ENCODE results near the gene RPS6KL1.

Gene RPS6KL1

DNA sequence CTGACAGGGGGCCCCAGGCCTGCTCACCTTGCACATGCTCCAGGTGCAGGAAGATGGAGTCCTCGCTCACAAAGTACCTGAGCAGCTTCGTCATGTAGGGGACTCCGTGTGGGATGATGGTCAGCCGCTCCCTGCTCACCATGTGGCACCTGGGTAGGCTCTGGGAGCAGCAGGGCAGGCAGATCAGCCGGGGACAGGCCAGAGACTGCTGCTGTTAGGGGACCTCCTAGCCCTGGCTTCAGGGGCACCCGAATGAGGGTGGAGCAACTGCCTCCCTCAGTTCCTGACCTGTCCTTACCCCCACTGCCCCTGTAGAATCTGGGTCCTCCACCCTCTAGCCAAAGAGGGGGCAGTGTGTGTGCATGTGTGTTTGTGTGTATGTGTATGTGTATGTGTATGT, 11.8 kb downstream of the RPS6KL1 start:
- no peak for DNase-seq (ENCODE audit: low read depth)

DNA sequence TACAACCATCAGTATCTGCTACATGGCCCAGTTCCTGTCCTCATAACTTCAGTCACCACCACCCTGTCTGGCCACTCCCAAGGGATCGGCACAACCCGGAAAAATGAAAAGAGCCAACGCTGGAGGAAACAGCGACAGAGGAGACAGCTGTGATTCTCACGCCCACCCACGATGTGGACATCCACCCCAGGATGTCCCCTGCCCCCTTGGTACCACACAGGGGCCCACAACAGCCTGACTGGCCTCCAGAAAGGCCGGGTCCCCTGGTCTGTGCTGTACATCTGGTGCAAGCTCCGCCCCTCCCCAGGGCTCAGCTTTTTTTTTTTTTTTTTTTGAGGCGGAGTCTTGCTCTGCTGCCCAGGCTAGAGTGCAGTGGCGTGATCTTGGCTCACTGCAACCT, 12.5 kb downstream of the RPS6KL1 start:
- no peak for DNase-seq (ENCODE audit: low read depth)

DNA sequence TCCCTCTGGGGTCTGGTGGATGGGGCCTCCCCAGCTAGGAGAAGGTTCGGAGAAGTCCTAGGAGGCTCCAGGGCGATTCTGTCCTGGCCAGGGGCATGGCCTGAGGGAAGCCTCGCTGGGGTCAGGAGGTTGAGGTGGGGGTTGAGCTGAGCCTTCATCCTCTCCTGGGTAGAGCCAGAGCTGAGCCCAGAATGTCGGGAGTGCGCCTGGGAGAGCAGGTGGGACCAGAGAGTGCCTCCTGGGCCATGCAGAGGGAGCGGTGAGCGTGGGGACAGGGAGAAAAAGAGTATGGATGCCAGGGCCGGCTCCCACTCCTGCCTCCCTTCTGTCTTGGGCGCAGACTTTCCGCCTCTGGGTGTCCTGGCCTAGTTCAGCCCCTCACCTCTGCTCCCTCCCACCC, 13.1 kb downstream of the RPS6KL1 start:
- DNase-seq (ENCODE audit: low read depth), result no peak

DNA sequence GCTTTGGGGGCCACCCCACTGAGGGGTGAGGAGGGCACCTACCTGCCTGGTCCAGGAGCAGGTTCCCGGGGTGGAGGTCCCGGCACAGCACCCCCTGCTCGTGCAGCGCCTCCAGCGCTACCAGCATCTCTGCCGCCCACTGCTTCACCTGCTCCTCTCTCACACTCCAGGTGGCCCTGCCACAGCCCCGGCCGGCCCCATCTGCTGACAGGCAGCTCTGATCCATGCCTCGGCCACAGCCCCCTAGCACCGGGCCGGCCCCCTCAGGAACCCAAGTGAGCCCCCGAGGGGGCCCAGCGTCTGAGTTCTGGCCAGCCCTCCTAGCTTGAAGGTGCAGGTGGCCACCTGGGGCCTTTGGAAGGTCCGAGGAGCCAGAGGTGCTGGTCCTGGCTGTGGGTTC, 13.6 kb downstream of the RPS6KL1 start:
- no peak for DNase-seq (ENCODE audit: low read depth)

DNA sequence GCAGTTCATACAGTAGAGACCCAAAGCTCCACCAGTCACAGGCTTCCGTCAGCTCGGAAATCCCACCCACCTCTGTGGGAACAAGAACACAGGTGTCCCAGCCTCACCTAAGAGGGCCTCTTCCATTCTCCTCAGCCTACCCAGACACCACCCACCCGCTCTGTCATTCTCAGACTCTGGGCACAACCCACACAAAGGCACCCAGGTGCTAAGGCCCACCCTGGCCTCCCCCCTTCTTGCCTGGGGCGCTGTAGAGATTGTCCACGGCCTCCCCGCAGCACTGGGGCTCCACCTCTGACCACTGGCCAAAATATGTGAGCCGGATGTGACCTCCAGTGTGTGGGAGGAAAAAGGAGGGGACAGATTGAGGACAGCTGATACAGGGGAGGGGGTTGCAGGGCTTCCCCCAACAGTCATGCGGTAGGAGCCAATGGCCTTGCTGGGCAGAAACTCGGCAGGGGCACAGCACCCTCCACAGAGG, 14.2 kb downstream of the RPS6KL1 start:
- no peak for DNase-seq (ENCODE audit: low read depth)

DNA sequence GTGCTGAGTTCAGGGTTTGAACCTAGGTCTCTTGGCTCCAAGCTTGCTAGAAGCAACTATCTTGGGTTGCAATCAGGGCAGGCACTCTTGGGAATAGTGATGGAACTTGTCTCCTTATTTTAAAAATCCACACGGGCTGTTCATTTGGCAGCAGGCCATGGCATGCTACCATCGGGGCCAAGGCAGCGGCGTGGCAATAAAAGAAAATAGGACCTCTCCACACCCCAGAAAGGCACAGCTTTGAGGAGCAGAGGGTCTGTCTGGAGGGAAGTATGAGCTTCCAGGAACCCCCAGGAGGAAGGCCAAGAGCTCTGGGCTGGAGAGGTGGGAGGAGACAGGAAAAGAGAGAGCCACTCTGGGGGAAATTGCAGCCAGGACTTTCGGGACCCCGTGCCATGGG, 15.3 kb downstream of the RPS6KL1 start:
- DNase-seq (ENCODE audit: low read depth), result no peak

DNA sequence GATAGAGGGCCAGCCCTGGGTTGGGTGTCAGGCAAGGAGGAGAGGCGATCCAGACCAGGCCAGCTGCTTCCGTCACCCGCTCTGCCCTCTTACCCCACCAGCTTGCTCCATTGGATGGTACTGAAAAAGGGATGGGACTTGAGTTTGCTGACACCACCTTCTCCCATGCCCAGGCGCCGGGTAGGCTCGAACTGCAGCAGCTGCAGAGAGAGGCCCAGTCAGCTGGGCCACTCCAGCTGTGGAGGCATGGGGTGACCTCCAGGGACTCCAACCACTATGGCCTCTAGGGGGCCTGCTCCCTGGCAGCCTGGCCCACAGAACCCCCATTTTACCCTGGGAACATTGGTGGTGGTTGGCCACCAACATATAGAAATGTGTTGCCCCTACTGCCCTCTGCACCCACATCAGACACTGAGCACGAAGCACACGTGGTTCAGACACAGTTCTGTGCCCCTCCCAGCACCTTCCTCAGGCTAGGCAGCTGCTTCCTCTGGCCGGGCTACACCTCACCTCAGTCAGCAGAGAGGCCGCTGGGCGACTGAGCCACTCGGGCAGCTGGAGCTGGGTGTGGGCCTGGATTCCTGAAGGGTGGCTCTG, 16.0 kb downstream of the RPS6KL1 start:
- DNase-seq (ENCODE audit: low read depth), result no peak

DNA sequence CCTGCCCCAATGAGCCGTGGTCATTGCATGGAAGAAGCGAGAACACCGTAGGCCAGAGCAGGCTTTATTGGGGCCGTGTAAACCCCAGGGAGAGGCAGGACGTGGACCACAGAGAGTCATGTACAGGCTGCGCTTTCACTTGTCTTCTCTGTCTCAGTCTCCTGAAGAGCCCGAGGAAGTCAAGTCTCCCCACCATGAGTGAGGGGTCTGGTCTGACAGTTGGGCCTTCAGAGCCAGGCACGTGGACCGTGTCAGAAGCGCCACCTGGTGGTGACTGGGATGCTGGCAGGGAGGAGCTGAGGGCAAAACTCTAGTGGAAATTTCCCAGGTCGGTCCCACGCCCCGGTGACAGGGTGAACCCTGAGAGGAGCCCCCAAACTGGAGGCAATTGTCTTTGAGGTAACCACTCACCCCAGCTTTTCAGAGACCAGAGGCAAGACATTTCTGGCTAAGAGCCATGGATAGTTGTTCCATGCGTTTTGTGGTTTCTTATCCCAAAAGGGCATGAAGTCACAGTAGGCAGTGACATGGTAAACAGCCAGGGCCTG, 17.4 kb downstream of the RPS6KL1 start:
- peak; percentile 59 for DNase-seq (ENCODE audit: low read depth)

DNA sequence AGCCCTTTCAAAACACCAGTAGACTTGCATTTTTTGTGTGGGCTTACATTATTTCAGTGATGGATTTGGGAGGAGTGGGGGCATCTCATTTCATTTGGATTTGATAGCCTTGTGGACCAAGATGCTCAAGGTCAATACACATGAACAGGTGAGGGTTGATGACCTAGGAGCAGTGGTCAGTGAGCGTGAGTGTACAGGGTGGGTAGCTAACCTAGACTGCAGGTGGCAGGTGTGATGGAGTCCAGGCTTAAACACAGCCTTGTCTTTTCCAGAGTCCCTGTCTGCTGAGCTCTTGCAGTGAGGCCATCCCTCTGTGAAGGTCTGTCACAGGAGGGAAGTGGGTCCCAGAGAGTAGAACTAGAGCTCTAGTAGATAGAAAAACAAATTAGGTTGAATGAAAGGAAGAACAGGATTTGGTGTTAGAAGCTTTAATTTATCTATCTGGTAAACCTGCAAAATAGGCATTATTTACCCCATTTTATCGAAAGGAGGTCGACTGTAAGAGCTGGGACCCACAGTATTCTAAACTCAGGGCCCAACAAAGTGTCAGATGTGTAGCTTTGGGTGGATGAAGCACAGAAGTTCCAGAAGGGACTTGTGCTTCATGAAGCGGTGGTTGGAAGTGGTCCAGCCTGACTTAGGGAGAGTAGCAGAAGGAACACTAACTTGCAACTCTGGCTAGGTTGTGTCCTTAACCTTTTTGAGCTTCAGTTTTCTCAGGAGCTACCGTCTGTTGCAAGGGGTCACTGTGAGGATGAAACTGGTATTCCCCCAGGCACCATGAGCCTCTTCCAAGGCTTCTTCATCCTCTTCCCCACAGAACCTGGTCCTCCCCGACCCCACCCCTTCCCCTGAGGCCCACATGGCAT, 18.2 kb downstream of the RPS6KL1 start:
- DNase-seq (ENCODE audit: low read depth), result no peak

DNA sequence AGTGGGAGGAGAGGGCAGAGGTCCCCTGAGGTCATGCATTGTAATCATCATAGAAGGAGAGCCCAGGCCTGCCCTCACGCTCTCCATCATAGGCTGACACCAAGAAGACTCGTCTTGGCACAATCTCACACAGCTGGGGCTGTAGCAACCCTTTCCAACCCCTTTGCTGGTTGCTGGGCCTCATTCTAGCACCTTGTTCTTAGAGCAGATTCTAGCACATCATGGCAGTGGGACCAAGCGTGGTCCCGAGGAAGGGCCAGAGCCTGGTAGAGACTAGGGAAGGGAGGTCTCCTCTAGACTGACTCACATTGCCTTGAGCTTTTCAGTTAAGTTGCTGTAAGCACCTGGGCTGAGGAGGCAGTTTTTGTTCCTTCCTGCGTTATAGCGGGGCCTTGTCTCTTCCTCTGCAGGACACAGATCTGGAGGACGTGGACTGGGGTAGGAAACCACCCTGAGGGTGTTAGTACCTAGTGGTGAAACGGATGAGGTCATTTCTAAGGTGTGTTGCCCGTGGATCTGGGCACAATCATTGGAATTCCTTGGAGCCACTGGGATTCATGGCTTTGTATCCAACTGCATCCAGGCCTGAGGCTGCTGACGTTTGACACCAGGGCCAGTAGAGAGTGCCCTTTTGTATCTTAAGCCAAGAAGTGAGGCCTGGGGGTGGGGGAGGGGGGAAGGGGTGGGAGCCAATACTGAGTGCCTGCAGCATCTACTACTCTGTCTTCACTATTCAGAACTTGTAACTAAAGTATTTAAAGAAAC, 19.9 kb downstream of the RPS6KL1 start:
- DNase-seq (ENCODE audit: low read depth), result no peak

DNA sequence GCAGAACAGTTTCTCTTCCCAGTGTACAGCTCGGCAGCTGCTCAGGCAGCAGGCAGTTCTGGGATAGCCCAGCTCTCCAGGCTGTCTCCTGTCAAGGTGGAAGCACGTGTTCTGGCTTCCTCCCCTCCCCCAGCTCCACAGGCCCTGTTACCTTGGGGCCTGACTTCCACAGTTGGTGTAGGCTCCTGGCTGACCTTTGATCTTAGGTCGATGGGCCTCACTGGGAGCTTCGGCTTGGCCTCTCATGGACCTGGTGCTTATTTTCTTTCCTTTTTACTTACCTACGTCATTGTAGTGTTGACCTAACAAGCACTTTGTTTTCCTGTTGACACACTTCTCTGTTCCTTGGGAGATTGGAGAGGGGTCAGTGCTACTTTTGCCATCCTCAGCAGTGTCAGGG, 24.4 kb downstream of the RPS6KL1 start:
- DNase-seq (ENCODE audit: low read depth), result no peak

DNA sequence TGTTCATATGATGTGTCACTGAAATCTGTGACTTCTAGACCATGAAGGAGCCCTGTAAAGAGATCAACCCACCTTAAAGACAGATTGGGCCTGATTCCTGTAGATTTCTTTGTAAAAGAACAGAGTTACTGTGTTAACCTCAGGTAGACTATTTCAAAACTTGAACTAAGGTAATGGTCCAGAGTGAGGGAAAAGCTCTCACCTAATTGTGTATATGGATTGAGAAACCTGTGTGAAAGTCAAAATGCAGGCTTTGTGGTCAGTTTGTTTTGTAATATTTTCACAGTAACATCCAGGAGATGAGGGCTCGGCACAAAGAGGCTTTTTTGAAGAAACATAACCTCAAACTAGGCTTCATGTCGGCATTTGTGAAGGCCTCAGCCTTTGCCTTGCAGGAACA, 25.0 kb downstream of the RPS6KL1 start:
- no peak for DNase-seq (ENCODE audit: low read depth)

DNA sequence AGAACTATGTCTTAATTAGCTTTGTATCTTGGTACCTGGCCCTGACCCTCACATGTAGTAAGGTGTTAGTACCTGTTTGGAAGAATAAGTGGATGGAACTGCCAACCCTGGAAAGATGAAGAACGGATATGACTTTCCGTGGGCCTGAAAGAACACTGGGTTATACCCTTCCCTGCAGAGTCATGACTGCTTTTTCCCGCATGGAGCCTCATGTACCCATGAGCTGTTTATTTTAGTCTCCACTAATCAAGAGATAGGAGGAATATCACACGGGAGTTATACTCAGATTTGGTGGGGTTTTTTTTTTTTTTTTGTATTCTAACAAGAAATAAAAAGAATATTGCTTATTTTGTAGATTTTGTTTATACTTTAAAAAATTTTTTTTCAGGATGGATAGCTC, 25.4 kb downstream of the RPS6KL1 start:
- no peak for DNase-seq (ENCODE audit: low read depth)

DNA sequence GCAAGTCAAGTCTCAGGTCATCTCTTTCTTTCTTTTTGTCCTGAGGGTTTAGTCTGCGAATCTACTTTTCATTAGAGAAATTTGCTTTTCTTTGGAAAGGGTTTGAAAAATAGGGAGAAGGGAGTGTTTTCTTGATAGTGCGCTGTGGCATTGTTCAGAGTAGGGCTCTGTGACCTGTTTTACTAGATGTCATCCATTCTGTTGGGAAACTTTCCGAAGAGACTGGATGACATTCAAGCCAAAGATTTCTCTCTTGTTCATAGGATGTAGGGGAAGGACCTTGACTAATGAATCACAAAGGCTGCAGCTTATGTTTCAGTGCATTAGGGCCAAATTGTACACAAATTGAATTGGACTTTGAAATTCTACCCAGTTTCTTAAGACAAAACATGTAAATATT, 26.7 kb downstream of the RPS6KL1 start:
- no peak for DNase-seq (ENCODE audit: low read depth)

DNA sequence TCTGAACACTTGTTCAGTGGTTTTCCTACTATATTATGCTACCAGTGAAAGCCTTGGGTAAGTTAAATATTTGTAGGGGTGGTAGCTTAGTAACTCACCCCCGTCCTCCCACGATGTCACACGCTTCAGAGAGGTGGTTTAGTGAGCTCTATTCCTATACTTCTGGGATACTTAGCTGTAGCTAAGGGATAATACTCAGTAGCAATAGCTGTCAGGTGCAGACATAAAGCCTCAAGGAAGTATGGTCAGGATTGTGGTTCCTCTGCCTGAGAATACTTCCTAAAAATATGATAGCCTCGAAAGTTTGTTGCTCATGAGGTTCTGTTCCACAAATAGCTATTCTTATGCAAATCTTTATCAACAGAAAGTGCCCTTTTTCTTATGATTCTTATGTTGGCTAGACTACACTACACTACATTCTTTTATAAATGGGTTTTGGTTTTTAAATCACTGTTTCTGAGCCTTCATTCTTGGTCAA, 29.4 kb downstream of the RPS6KL1 start:
- no peak for DNase-seq (ENCODE audit: low read depth)

DNA sequence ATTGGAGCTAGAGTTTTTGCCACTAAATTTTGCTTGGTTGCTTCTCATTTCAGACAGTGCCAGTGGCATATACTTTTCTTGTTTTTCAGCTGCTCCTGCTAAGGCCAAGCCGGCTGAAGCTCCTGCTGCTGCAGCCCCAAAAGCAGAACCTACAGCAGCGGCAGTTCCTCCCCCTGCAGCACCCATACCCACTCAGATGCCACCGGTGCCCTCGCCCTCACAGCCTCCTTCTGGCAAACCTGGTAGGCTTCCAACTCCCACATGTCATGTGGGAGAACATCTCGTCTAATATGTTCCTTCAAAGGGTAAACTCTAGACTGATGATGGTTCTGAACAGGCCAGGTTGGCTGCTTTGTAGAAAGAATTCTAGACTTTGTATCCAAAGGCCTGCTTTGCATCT, 30.3 kb downstream of the RPS6KL1 start:
- DNase-seq (ENCODE audit: low read depth), result no peak

DNA sequence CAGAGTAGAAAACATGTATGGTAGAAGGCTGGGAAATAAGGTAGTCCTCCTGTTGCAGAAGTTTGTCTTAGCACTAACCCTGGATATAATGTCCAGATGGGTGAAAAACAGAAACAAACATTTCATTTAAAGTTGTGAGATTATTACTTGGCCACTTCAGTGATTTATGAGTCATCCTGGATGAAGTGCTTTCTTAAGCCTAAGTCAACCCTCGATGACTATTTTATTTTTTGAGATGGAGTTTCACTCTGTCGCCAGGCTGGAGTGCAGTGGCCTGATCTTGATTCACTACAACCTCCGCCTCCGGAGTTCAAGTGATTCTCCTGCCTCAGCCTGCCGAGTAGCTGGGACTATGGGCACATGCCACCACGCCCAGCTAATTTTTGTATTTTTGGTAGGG, 31.2 kb downstream of the RPS6KL1 start:
- no peak for DNase-seq (ENCODE audit: low read depth)

DNA sequence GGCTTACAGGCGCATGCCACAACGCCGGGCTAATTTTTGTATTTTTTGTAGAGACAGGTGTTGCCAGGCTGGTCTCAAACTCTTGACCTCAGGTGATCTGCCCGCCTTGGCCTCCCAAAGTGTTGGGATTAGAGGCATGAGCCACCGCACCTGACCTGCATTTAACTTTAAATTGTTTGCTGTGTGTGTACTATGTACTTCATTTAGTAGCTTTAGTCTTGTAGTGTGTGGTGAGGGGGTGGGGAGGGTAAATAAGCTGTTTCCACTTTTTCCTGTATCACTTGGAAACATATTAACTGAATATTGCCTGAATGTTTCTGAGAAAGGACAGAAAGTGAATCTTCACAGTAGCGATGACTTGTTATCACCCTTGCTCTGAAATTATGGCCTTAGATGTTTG, 32.8 kb downstream of the RPS6KL1 start:
- DNase-seq (ENCODE audit: low read depth), result no peak

DNA sequence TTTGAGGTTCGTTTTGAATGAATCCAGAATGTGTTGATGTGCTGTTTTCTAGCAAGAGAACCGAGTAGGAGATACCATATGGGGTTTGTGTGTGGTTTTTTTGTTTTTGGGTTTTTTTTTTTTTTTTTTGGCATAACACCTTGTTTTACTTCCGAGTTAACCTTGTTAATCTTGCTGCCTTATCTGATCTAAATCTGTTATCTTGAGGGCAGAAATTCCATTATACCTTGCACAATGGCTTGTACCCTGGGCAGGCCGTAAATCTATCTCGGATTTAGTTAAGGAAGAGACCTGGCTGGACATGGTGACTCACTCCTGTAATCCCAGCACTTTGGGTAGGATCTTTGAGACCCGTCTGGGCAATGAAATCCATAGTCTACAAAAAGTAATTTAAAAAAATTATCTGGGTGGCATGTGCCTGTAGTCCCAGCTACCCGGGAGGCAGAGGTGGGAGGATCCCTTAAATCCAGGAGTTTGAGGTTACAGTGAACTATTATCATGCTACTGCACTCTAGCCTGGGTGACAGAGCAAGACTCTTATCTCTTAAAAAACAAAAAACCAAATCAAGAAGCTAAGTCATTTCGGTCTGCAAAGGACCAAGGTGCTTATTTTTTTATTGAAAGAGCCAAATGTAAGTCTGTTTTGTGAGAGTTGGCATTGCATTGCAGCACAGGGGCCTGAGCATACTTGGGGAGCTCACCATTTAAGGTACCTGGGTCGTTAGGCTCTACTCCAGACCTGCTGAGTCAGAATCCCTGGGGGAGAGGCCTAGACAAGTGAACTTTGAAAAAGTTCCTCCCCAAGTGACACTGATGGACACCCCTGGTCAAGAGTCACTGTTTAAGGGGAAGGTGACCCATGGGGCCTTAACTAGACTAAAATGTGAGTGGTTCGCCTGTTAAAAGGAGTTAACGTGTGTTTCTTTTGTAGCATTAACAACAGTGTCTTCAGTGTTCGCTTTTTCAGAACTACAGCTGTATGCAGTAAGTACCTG, 34.6 kb downstream of the RPS6KL1 start:
- no peak for DNase-seq (ENCODE audit: low read depth)

DNA sequence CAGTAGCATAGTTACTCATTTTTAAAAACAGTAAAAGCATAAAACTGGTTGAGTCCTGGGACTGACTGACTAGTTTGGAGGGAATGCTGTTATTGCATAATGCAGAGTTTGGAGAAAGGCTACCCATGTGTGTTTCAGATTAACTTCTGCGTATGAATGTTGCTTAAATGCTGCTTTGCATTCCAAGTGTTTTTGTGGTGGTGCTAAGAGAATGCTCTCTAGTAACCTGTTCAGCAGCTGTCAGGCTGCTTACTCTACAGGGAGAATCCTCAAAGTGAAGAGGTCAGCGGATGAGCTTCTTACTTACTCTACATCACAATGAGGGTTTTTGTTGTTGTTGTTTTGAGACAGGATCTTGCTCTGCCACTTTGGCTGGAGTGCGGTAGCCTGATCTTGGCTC, 37.1 kb downstream of the RPS6KL1 start:
- DNase-seq (ENCODE audit: low read depth), result no peak

Measured in activated T-helper 1 cell treated with Interleukin-2 at 50 U/mL for 16 hours (primary cell).